ENCODE measurements around the gene RPS16. TPM values are rescaled to one million over a fixed set of nuclear protein-coding genes. Genes with fewer than 3 reads are reported as not detected.

The RPS16 gene
- total RNA-seq, 4 donors from 2014 or later: 1,023 to 1,769 (median 1,110) TPM

DNA sequence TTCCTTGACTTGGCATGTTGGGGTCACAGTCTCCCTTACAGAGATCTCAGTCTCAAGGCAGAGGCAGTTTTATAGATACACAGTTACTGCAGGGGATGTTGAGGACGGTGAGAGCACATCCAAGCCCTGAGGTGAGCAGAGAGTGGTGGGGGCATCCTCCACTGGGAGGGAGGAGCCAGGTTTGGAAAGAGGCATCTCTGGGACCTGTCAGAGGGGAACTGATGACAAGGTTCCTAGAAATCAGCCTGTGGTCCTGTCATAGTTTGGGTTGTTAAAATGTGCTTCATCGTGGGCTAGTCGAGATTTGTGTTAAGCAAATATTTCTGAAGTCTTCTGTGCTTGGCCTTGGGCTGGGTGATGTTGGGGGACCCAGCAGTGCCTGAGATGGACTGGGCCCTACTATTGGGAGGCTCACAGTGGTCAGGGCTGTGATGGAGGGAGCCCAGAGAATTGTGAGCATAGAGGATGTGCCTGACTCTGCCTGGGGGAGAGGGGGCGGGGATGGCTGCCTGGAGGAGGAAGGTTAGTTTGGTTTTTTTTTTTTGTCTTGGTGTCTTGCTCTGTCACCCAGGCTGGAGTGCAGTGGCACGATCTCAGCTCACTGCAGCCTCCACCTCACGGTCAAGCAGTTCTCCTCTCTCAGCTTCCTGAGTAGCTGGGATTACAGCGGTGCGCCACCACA lies 13.5 kb upstream of the RPS16 start:
- no peak for TF ChIP-seq POLR2AphosphoS5 (IDR thresholded peaks at IDR 0.05)
- no peak for TF ChIP-seq EP300 (IDR thresholded peaks at IDR 0.05)
- TF ChIP-seq POLR2A (IDR thresholded peaks at IDR 0.05): no peak
- TF ChIP-seq, protein P1, sequence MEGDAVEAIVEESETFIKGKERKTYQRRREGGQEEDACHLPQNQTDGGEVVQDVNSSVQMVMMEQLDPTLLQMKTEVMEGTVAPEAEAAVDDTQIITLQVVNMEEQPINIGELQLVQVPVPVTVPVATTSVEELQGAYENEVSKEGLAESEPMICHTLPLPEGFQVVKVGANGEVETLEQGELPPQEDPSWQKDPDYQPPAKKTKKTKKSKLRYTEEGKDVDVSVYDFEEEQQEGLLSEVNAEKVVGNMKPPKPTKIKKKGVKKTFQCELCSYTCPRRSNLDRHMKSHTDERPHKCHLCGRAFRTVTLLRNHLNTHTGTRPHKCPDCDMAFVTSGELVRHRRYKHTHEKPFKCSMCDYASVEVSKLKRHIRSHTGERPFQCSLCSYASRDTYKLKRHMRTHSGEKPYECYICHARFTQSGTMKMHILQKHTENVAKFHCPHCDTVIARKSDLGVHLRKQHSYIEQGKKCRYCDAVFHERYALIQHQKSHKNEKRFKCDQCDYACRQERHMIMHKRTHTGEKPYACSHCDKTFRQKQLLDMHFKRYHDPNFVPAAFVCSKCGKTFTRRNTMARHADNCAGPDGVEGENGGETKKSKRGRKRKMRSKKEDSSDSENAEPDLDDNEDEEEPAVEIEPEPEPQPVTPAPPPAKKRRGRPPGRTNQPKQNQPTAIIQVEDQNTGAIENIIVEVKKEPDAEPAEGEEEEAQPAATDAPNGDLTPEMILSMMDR (IDR thresholded peaks at IDR 0.05): no peak
- peaks cover 4 to 61% (median 21%) of the 10 kb centered on the region in 3 donors for H3K4me1 ChIP-seq
- 17 to 70% methylated on average over 2 to 3 of the region's 8 CpGs for WGBS, 2 donors (ENCODE audit: low coverage in 1 of 2)
- H3K27me3 ChIP-seq: no peaks in the 10 kb centered on the region
- H3K27ac ChIP-seq: no peak overlapping the region
- no peak for ATAC-seq
- H3K36me3 ChIP-seq: peaks cover 0 to 58% of the 10 kb centered on the region in 2 donors
- no peak overlapping the region for H3K4me3 ChIP-seq
- H3K9me3 ChIP-seq: no peaks in the 10 kb centered on the region

DNA sequence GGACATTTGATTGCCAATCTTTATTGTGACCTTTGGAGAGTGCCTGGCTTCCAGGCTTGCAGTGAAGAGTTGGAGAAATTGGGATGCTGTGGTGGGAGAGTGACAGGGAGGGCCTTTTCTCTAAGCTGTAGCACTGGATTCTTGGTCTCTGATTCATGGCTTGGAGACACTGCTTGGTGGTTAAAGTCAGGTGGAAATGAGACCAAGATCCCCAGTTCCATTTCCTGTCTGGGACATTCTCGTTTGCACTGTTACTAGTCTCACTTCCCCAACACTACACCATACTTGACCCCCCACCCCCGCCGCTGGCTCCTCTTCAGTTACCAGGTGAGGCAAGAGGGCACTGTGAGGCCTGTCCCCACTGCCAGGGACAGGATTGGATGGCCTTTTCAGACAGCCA lies 12.5 kb upstream of the RPS16 start:
- no peak for ATAC-seq
- H3K4me3 ChIP-seq: no peak overlapping the region
- TF ChIP-seq, protein P1 (IDR thresholded peaks at IDR 0.05): no peak
- TF ChIP-seq POLR2A (IDR thresholded peaks at IDR 0.05): no peak
- no peak for TF ChIP-seq POLR2AphosphoS5 (IDR thresholded peaks at IDR 0.05)
- no peak for TF ChIP-seq EP300 (IDR thresholded peaks at IDR 0.05)
- no peak overlapping the region for H3K27ac ChIP-seq
- peaks cover 0 to 48% of the 10 kb centered on the region in 2 donors for H3K36me3 ChIP-seq
- H3K4me1 ChIP-seq: peaks cover 4 to 65% (median 22%) of the 10 kb centered on the region in 3 donors
- 40% methylated on average over 1 of the region's 3 CpGs; no CpG with 5 or more reads in 1 of the 2 donors for WGBS, 2 donors (ENCODE audit: low coverage in 1 of 2)
- H3K27me3 ChIP-seq: no peaks in the 10 kb centered on the region
- H3K9me3 ChIP-seq: no peaks in the 10 kb centered on the region

DNA sequence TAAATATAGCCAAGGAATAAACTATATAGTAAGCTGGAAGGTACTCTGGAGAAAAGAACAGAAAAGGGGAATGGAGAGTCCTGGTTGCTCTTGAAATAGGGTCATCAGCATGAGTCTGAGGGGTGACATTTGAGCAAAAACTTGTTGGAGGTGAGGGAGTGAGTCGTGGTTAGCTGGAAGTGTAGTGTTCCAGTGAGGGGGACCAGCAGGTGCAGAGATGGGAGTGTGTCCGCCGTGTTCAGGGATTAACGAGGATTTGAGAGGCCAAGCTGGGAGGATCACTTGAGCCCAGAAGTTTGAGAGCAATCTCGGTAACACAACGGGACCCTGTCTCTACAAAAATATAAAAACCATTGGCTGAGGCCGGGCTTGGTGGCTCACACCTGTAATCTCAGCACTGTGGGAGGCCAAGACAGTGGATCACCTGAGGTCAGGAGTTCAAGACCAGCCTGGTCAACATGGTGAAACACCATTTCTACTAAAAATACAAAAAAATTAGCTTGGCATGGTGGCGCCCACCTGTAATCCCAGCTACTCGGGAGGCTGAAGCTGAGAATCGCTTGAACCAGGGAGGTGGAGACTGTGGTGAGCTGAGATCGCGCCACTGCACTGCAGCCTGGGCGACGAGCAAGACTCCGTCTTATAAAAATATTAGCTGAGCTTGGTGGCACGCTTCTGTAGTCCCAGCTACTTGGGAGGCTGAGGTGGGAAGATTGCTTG lies 10.8 kb upstream of the RPS16 start:
- H3K4me3 ChIP-seq: peak overlapping the region; percentile 58 to 75
- TF ChIP-seq, protein P1 (IDR thresholded peaks at IDR 0.05): no peak
- TF ChIP-seq POLR2AphosphoS5 (IDR thresholded peaks at IDR 0.05) (no peak), POLR2A (IDR thresholded peaks at IDR 0.05) (no peak), EP300 (IDR thresholded peaks at IDR 0.05) (no peak)
- peaks cover 4 to 58% (median 22%) of the 10 kb centered on the region in 3 donors for H3K4me1 ChIP-seq
- H3K36me3 ChIP-seq: peaks cover 0 to 30% of the 10 kb centered on the region in 2 donors
- peak overlapping the region in 2 of 4 donors; percentile 92 to 93 for H3K27ac ChIP-seq
- H3K27me3 ChIP-seq: no peaks in the 10 kb centered on the region
- no peak for ATAC-seq
- H3K9me3 ChIP-seq: no peaks in the 10 kb centered on the region
- 77 to 84% methylated on average over 6 to 10 of the region's 16 CpGs for WGBS, 2 donors (ENCODE audit: low coverage in 1 of 2)

DNA sequence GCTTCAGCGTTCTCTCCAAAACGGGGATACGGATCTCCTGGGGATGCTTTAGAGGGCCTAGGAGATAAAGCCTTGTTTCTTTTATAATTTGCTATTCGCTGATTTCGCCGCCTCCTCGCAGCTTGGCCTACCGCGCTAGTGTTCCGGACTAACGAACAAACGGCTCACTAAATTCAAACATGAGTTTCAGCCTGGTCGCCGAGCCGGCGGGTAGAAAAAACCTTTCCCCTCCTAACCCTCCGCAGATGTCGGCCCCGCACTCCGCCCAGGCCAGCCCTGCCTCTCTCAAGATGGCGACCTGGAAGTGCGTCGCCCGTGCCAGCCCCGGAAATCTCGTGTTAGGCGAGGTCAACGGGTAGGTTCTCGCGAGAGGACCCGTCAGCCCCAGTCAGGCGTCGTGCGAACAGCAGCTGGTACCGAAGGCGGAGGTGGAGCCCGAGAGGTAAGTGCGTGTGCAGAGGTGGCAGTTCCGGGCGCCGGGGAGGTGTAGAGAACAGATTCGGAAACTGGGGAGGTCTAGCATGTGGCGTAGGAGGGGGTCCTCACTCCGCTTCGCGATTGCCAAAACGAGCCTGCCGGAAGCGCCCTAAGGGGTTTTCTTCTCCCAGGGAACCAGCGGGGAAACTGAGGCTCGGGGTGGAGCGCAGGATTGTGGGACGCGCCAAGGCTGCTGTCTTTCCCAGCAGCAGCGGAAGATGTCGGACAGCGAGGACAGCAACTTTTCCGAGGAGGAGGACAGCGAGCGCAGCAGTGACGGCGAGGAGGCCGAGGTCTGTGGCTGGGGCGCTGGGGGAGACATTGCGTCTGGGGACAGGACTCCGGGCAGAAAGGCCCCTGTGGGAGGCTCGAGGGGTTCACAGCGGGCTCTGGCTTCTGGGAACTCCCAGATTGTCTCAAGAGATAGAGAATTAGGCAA lies 9.7 kb upstream of the RPS16 start, which contains the start of gene SUPT5H:
TSS of gene SUPT5H (plus strand) at position 387 of the 916 bp plus-strand sequence. CDS start at position 696, 309 bp downstream.
- peak; percentile 97 for ATAC-seq
- WGBS, 2 donors (ENCODE audit: low coverage in 1 of 2): 0% methylated on average over 9 to 27 of the region's 68 CpGs
- peaks cover 4 to 61% (median 22%) of the 10 kb centered on the region in 3 donors for H3K4me1 ChIP-seq

More for the DNA sequence above, 9.7 kb upstream of the RPS16 start, which contains the start of gene SUPT5H:
- Histone ChIP-seq H3K27me3 (no peaks in the 10 kb centered on the region), H3K27ac (peak within 1 kb of the TSS; percentile 84 to 93 (median 90)), H3K9me3 (no peaks in the 10 kb centered on the region), H3K4me3 (peak within 1 kb of the TSS; percentile 58 to 75), H3K36me3 (peaks cover 0 to 28% of the 10 kb centered on the region in 2 donors)
- peak; percentile 98 for TF ChIP-seq POLR2AphosphoS5 (IDR thresholded peaks at IDR 0.05)
- peak; percentile 85 for TF ChIP-seq POLR2A (IDR thresholded peaks at IDR 0.05)
- no peak for TF ChIP-seq EP300 (IDR thresholded peaks at IDR 0.05)
